Measurements from ENCODE around the gene LYAR.

DNA sequence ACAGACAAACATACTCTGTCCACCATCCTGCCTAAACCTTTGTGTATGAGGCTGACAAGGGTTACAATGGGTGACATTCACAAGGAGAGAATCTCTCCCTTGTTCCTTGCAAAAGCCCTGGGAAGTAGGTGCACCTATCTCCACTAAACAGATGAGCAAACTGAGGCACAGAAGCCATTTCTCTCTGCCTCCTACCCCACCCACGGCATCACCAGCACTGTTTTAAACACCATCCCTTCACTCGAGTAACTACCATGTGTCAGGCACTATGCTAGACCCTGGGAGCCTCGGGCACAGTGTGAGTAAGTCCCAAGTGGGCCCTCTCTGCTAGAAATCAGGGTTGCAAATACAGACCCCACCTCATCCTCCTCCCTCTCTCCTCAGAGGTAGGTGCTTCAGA, 899 bp downstream of the LYAR start:
- no peak for TF ChIP-seq POLR2AphosphoS5 (IDR thresholded peaks at IDR 0.05; ENCODE audit: low read depth, low read length)
- no peak for TF ChIP-seq SIN3A (IDR thresholded peaks at IDR 0.05; ENCODE audit: borderline replicate concordance, insufficient read depth, low read length)
- no peak for TF ChIP-seq TAF1 (IDR thresholded peaks at IDR 0.05; ENCODE audit: borderline replicate concordance, insufficient read depth, low read length)
- TF ChIP-seq, protein P1, sequence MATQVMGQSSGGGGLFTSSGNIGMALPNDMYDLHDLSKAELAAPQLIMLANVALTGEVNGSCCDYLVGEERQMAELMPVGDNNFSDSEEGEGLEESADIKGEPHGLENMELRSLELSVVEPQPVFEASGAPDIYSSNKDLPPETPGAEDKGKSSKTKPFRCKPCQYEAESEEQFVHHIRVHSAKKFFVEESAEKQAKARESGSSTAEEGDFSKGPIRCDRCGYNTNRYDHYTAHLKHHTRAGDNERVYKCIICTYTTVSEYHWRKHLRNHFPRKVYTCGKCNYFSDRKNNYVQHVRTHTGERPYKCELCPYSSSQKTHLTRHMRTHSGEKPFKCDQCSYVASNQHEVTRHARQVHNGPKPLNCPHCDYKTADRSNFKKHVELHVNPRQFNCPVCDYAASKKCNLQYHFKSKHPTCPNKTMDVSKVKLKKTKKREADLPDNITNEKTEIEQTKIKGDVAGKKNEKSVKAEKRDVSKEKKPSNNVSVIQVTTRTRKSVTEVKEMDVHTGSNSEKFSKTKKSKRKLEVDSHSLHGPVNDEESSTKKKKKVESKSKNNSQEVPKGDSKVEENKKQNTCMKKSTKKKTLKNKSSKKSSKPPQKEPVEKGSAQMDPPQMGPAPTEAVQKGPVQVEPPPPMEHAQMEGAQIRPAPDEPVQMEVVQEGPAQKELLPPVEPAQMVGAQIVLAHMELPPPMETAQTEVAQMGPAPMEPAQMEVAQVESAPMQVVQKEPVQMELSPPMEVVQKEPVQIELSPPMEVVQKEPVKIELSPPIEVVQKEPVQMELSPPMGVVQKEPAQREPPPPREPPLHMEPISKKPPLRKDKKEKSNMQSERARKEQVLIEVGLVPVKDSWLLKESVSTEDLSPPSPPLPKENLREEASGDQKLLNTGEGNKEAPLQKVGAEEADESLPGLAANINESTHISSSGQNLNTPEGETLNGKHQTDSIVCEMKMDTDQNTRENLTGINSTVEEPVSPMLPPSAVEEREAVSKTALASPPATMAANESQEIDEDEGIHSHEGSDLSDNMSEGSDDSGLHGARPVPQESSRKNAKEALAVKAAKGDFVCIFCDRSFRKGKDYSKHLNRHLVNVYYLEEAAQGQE (IDR thresholded peaks at IDR 0.05; ENCODE audit: insufficient read depth in 1 of 2, low read depth in 2 of 2, low read length in 2 of 2) = no peak
- no peak for TF ChIP-seq FOXP2 (optimal IDR thresholded peaks at IDR 0.05; ENCODE audit: borderline replicate concordance, extremely low read depth, extremely low read length, insufficient read depth)
